DOHH2 (cell line): ENCODE measurements around the gene ADPRS.

Experiments
- CTCF ChIP-seq: fragments of 200-600 bp; sonication (generic); IDR thresholded peaks from one replicate; pipeline ENCODE4 v1.5.1; 2014; ENCODE audit warnings: antibody characterized with exemption, mild to moderate bottlenecking, low read depth, low read length; ENCODE audit not compliant: poor library complexity, severe bottlenecking
- EZH2phosphoT487 ChIP-seq: fragments of 200-600 bp; sonication (generic); IDR thresholded peaks from 2 replicates; pipeline ENCODE4 v1.6.1; 2017; ENCODE audit warnings: borderline replicate concordance, mild to moderate bottlenecking, antibody characterized with exemption, low read length, moderate library complexity, mixed read lengths

DNA sequence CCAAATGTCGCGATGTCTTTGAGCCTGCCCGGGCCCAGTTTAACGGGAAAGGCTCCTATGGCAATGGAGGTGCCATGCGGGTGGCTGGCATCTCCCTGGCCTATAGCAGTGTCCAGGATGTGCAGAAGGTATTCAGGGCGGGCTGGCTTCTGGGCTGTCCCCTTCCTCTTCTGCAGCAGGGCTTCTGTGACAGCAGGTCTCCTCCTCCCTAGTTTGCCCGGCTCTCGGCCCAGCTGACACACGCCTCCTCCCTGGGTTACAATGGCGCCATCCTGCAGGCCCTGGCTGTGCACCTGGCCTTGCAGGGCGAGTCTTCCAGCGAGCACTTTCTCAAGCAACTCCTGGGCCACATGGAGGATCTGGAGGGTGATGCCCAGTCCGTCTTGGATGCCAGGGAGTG lies 3.0 kb downstream of the ADPRS start:
- TF ChIP-seq EZH2phosphoT487 (no peak), CTCF (no peak)
